HPDE6-E6E7 (cell line): Measurements from ENCODE around the gene PADI3.

Source experiments
- DNase-seq: peaks from one replicate; pipeline ENCODE4 v3.0.0; 2011; ENCODE audit warnings: missing footprints; ENCODE audit errors: extremely low spot score

Gene PADI3

DNA sequence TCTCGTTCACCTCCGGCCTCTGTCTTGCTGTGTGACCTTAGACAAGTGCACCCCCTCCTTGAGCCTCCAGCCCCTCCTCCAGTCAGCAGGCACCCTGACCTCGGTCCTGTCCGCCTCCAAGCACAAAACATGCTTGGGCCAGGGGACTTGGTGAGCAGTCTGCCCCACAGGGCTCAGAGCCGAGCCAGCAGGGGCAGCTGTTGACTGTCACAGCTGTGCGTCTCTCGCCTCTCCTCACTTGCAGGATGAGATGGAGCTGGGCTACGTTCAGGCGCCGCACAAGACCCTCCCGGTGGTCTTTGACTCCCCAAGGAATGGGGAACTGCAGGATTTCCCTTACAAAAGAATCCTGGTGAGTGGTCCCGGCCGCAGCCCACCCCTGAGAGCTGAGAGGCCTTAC, 24.2 kb downstream of the PADI3 start:
- DNase-seq, result no peak

DNA sequence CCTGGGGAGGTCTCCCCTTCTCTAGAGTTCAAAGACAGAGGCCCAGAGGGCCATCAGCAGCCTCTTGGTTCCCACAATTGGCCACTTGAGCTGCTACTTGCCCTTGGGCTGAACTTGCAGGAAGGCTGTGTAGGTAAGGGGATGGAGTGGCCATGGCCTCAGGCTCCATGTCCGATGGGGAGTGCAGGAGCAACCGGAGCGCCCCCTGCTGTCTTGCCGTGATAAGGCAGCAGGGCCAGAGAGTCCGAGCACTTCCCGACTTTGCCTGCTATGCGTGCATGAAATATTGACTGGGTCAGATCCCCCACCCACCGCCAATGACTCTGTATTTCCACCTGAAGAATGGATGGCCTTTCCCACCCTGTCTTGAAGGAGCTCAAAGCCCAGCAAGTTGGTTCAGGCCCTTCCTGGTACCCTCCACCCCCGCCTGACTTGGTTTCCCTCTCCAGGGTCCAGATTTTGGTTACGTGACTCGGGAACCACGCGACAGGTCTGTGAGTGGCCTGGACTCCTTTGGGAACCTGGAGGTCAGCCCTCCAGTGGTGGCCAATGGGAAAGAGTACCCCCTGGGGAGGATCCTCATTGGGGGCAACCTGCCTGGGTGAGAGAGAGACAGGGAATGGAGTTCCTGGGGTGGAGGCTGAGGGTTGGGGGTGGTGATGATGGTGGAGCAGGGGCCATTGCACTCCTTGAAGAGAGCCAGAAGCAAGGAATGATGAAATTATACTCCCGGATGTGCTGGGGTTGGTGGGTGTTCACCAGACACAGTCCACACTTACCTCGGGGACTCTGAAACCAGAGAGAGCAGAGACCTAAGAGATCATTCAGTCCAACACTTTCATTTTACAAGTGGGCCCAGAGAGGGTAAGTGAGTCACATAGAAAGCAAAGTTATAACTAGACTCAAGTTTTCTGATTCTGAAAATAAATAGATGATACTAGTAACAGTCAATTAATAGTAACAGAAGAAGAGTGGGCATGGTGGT, 25.6 kb downstream of the PADI3 start:
- DNase-seq, result no peak

DNA sequence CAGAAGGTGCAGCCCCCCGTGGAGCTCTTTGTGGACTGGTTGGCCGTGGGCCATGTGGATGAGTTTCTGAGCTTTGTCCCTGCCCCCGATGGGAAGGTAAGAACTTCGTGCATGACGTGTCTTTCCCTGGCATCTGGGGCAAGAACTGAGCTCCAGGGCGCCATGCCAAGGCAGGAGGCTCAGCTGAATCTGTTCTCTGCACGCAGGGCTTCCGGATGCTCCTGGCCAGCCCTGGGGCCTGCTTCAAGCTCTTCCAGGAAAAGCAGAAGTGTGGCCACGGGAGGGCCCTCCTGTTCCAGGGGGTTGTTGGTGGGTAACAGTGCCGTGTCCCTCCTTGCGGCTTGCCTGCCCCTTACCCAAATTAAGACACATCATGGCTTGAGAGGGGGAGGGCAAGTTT, 27.7 kb downstream of the PADI3 start:
- DNase-seq, result peak; percentile 83

DNA sequence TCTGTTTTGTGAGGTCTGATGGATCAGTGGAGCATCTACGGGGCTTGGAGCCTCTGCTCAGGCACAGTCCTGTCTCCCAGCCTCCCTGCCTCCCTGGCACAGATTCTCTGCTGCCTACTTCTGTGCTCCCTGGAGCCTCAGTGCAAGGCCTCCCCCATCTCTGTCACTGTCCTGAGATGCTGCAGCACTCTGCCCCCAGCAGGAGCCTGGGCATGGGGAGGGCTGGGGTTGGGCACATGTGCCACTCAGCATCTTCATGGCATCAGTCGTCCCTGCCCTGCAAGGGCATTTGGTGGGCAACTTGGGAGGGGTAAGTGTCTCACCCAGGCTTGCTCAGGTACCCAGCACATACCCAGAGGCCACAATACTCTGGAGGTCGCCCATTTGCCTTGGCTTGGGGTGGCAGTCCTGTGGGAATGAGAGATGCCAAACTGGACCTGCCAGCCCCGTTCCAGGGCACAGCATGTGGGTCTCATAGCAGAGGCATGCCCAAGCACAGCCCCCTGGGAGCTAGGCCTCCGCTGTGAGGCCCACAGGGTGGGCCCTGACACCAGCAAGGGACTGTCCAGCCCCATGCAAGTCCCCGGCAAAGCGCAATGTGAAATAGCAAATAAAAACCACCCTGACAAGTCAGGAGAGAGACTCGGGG, 28.7 kb downstream of the PADI3 start:
- DNase-seq, result no peak

DNA sequence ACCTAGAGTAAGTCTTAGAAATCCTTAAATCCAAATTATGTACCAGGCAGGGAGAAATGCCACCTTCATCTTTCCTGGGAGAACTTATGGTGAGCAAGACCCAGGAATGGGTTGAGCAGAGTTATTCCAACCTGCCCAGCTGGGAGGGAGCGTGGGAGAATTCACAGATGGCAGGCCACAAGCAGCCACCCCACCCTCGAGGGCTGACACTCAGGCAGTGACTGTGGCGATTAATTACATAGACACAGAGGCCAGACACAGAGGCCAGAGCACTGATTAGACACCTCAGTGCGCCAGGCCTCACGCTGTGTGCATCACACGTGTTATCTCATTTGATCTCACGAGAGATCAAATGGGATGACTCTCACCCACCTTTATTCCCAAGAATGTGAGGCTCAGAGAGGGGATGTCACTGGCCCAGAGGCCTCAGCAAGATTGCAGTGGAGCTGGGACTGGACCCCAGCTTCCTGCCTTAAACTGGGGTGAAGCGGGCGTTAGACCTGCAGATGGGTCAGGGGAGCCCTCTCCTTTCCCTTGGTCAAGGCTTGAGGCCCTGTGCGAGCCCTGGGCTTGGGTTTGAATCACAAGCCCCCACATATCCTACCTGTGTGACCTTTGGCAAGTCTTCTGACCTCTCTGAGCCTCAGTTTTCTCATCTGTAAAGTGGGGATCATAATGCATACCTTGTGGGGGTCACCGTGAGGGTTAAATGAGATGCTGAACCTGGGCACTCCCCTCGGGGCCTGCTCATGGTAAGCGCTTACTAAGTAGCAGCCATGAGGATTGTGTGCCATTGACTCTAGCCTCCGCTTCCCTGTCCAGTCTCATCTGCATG, 30.3 kb downstream of the PADI3 start:
- no peak for DNase-seq

DNA sequence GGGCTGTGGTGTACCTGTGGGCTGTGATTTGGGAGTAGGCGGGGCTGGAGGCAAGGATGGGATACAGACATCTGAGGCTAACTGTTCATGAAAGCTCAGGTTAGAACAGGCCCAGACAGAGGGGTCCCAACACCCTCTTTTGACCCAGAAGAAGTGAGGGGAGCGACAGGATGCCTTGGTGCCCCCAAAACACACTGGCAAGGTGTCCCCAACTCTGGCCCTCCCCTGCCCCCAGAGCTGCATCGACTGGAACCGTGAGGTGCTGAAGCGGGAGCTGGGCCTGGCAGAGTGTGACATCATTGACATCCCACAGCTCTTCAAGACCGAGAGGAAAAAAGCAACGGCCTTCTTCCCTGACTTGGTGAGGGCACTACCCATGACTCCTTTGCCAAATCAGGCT, 31.5 kb downstream of the PADI3 start:
- DNase-seq, result no peak

DNA sequence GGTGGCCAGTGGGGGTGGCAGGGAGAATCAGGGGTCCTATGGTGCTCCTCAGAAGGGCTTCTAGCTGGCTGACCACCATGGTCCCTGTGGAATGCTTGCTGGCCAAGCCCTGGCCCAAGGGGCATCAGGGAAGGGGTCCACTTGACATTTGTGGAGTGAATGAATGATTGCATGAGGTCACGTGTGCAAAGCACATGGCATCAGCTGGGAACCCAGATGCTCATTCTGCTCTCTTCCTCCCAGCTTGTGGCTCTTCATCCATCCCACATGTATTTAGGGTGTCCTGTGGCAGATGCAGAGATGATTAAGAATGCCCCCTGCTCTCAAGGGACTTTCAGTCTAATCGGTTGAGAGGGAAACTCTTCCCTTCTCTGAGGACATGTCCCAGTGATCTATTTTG, 32.0 kb downstream of the PADI3 start:
- DNase-seq, result no peak

DNA sequence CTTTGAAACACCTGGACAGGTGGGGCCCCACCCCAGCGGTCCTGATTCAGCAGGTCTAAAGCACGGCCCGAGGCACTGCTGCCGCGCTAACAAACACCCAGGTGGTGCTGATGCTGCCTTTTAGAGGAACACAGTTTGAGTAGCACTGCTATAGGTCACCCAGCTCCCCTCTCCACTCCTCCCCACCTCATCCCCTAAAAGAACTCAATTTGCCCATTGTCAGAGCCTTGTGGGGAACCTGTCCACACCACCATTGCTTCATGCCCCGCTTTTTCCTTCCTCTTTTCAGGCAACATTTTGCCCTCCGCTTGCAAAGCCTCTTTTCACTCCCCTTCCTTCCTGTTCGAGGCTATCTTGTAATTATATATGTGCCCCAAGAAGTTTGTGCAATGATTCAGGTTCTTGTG, 32.9 kb downstream of the PADI3 start:
- DNase-seq, result no peak

DNA sequence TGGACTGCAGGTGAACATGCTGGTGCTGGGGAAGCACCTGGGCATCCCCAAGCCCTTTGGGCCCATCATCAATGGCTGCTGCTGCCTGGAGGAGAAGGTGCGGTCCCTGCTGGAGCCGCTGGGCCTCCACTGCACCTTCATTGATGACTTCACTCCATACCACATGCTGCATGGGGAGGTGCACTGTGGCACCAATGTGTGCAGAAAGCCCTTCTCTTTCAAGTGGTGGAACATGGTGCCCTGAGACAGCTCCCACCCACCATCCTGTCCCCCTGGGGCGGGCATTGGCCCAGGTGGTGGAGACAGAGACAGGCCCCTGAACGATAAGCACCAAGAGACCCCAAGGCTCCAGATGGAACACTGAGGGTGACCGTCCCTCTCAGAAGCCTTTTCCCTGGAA, 33.9 kb downstream of the PADI3 start:
- DNase-seq, result no peak

DNA sequence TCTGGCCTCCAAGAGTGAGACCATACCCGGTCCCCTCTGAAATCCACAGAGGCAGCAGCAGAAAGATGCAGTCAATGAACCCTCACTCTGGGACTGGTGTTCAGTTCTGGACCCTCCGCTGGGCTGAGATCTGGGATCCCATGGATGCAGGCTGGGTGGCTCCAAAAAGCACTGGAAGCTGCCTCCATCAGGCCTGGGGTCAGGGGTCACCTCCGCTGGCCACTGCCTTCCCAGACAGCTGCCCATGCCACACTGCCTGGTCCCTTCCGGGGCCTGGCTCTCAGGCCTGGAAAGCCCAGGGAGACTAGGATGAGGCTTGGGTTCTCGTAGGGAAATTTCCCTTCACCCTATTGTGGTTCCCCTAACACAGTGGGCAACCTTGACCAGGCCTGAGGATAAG, 37.7 kb downstream of the PADI3 start:
- DNase-seq, result no peak

DNA sequence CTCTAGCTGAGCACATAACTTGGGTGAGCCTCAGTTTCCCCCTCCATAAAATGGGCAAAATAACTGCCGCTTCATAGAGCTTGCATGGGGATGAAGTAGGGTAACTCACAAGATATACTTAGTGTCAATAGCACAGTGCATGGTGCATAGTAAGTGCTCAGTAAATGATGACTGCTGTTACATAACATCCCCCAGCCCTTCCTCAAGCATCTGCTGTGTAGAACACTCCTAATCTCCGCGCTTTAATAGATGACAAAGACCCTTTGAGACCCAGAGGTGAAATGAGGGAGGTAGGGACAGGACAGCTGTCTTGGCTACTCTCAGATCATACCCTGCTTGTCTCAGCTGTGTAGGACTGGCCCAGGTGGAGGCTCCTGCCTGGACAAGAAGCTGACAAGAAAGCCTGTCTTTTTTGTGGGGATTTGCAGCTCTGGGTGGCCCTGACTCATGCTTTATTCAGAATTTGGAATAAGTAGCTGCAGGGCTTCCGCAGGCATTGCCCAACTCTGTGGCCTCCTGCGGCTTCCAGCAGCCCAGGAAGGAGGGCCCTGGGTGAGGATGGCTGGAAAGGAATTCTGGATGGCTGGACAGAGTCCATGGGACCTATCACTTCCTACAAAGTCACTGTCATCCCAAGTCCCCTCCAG, 38.4 kb downstream of the PADI3 start:
- peak; percentile 87 for DNase-seq

DNA sequence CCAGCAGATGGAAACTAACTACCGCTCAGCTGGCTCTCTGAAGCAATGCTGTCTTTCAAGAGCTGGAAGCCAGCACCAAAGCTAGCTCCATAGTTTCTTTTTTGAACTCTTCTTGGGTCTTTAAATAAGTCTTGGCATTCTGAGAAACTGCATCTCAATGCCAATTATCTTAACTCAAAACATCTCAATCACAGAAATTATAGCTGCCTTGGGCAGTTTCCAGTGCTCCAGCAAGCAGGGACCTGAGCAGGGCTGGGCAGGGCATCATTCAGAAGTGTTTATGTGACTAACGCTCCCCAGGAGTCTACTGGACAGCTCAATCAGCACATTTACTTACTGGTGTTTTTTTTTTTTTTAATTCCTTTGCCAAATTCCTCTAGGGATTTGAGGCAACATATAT, 40.8 kb downstream of the PADI3 start:
- no peak for DNase-seq

DNA sequence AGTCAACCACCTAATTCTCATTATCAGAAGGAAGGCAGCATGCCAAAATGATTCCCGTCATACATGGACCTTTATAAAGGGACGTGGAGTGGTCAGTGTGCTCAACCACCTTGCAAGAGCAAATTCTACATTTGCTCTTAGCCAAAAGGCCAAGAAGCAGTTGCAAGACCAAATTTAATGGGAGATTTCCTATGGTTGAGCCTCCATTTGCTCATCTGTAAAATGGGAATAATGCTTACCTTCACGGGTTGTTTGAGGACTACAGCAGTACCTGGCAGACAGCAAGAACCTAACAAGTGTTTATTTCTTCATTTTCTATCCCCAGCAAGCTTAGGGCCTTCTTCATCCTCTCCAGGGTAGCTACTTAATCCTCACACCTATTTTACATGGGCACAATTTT, 41.7 kb downstream of the PADI3 start:
- no peak for DNase-seq

DNA sequence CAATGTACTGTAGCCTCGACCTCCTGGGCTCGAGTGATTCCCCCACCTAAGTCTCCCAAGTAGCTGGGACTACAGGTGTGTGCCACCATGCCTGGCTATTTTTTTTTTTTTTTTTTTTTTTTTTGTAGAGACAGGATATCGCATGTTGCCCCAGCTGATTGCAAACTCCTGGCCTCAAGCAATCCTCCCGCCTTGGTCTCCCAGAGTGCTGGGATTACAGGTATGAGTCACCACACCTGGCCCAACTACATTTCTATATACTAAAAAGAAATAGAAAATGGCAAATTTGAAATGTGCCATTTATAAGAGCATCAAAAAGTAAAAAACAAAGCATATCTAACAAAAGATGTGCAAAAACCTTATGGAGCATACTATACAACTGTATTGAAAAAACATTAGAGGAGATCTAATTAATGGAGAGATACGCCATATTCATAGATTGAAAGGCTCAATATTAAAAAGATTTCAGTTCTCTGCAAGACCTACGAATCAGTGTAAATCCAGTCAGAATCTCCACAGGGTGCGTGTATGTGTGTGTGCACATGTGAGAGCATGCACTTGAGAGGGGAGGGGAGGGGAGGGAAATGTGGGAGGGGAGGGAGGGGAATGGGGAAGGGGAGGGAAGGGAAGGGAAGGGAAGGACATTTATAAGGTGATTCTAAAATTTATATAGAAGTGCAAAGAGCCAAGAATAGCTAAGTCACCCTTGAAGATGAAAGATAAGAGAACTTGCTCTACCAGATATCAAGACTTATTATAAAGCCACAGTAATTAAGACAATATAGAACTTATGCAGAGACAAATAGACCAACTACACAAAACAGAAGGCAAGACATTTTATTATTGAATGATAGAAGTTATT, 43.6 kb downstream of the PADI3 start:
- no peak for DNase-seq

DNA sequence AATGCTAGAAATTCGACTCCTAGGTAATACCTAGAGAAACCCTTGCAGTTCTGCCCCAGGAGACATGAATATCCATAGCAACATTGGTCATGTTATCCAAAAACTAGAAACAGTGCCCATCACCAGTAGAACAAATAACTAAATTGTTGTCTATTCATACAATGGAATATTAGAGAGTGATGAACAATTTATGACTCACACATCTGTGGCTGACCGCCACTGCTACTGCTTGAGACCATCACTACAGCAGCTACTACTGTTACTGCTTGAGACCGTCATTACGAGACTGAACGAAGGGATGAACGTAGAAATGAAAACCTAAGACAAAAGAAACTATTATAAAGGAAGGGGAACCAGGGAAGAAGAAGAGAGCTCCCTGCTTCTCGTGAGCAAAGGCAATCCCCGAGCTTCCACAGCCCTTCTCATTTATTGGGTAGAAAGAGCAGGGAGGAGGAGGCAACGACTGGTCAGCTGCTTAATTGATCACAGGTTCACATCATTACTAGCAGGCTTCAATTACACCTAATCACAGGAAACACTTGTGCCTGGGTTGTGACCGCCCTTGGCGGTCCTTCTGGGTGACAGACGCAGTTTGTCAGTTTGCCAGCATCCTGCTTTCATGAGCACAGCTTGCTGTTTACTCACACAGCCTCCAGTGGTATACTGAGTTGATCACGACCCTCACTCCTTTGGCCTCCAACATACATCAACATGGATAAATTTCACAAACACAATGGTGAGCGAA, 45.0 kb downstream of the PADI3 start:
- no peak for DNase-seq

DNA sequence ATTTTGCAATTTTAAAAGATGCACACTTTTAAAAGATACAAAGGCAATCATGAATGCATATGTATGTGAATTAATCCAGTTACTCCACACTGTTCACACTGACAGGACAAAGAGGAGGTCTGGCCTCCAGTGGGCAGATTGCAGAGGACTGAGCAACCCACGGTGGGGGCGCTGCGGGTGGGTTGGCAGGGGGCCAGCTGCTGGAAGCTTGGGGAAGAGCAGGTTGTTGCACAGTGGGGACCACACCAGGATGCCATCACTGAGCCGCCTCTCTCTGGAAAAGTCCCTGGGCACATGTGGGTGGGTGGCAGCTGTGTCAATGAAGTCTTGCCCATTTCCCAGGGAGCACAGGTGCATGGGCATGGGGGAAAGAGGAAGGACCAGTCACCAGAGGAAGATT, 46.4 kb downstream of the PADI3 start:
- DNase-seq, result no peak

DNA sequence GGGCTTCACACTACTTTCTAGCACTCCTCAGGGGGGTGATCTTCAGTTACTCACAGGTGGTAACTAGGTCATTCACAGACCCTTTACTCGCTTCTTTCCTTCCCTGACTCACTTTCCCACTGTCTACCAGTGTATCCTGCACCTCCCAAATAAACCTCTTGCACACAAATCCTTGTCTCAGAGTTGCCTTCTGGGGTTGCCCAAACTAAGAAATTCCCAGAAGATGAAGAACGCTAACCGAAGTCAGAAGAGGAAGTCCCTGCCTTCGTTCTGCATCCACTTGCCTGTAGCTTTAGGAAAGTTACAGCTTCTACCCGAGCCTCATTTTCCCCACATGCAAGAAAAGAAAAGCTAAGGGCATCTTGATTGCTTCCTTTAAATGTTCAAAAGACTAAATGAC, 47.2 kb downstream of the PADI3 start:
- no peak for DNase-seq

DNA sequence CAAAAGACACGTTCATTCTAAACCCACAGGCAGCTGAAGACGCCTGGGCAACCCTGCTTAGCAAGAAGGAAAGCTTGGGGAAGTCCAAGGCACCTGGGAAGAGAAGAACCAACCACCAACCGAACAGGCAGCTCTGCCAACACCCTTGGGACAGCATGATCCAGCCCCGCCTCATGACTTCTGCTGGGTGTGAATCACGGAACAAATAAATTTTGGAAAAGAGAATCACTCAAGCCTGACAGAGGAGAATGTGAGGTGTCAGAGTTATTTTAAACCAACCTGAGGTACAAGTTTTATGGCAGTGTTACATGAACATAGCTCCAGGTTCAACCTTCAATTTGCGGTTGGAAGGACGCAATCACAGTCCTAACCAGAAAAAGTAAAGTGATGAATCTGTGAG, 49.1 kb downstream of the PADI3 start:
- no peak for DNase-seq

DNA sequence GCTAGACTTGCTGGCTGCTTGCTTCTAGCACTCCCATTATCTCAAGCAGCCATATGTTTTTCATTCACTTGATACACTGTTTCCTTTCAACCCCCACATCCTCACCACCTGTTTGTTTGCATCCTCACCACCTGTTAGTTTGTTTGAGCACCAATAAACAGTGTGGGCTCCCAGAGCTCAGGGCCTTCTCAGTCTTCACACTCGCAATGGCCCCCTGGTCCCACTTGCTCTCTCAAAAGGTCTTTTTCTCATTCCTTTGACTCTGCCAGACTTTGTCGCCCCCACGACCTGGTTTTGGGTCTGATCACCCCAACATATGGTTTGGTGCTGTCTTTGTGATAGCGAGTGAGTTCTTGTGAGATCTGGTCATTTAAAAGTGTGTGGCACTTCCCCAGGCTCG, 52.9 kb downstream of the PADI3 start:
- DNase-seq, result no peak

DNA sequence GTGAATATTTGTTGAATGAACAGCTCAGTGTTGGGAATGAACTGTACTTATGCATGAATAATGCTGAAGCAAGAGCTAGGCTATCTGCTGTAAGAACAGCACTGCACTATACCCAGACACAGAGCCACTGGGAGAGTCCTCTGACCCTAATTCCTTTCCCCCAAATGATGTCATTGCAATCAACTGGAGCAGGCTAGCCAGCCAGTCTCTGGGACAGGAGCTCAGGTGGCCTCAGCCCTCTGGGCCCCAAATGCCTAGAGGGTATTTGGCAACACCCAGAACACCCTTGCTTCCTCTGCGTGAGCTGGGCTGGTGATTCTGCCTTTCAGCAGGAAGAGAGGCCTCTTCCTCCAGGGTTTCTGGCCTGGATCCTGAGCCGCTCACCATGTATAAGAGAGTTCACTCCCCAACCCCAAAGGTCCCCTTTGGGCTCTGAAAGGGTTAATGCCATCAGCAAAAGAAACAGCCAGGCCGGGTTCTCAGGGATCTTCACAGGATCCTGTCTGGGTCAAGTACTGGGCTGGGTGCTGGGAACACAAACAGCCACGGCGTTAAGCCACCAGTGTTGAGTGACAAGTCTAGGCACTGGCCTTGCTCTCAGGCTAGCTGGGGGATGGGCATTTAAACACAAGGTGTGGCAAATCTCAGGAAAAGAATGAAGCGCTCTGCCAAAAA, 55.4 kb downstream of the PADI3 start:
- peak; percentile 58 for DNase-seq
